HG02870 (cell line): Measurements from ENCODE around the gene TMEM132D.

Source experiments
- ATAC-seq: cut with Tn5 transposase; IDR thresholded peaks from one replicate; pipeline ENCODE4 v1.9.1; 2021; ENCODE audit warnings: mild to moderate bottlenecking, moderate library complexity; ENCODE audit not compliant: unreplicated experiment

TMEM132D gene

DNA sequence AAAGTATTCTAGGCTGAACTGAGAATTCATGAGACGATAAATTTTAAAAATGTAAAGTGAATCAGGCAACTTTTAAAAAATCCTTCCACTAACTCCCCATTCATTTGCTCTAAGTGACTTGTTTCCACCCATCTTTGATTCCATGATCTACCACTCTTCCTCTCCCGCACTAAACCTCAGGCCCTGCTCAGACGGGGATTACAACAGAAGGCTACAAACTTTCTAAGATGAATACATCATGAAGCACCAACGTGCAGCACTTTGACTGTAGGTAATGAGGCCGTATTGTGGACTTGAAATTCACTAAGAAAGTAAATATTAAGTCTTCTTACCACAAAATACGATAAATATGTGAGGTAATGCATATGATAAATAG, 30.0 kb downstream of the TMEM132D start:
- ATAC-seq: no peak

DNA sequence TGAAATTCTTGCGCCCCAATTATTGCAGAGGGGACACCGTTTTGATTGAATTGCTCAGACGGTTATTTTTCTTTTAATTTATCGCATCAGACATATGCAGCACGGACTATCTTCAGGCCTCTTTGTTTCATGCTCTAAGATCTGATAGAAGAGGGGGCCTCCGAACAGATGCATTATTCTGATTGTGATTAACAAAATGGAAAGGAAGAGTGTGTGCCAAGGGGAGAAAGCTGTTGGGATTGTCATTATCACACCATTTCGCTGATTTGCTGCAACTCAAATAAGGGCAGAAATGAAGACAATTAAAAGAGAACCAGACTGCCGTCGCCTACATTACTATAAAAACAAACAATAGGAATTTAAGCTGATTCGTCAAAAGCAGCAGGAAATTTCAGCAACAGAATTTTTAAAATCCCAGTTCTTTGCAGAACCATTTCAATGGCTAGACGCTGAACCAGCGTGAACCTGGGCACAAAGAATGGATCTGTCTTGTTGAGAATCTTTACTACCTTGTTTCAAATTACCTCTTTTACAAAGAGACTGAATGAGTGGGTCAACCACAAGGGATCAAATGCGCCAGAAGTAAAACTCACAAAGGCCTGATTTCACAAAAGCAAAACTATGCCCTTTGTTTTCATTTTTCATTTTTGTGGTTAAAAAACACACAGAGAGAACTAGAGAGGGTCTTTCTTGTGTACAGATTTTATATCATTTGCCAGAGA, 30.6 kb downstream of the TMEM132D start:
- no peak for ATAC-seq

DNA sequence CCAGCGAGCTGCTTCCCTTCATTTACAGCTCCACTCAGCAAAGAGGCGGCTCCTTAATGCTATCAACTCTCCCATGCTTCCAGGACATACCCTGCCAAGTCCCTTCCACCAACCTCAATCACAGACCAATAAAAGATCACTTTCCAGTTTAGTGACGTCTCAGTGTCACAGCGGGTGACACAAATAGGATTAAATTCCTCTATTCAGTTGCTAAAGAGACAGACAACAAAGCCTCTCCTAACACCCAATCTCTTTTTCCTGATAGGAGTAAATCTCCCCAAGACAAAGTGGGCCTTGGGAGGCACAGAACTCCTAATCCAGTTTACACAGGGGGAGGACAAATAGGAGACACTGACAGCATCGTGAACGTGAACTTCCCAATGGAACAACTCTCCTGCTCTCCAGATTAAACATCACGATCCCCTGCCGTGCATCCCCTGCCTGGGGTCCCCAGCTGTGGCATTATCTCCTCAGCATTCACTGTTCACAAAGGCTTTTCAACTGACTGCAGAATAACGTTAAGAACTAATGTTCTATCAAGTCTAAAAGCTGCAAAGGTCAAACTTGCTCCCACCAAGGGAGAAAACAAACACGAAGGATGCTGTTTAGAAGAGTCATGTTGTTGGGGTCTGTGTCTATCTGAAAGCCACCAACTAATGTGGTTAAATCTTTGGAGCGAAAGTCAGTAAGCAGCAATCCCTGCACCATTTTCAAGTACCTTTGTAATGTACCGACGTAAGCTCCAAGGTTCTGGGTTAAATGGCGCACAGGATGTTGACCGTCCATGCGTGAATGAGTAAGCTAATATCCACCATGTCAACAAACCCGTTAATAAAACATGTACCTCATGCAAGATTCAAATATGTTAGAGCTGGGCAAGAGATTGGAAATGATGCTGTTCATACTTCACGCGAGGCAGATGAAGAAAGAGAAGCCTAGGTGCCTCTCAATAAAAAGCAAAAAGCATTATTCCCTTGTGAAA, 31.5 kb downstream of the TMEM132D start:
- no peak for ATAC-seq

- ATAC-seq: no peak
Measured at GRCh38 chr12:129870796-129871195, 33.0 kb downstream of the TMEM132D start.

DNA sequence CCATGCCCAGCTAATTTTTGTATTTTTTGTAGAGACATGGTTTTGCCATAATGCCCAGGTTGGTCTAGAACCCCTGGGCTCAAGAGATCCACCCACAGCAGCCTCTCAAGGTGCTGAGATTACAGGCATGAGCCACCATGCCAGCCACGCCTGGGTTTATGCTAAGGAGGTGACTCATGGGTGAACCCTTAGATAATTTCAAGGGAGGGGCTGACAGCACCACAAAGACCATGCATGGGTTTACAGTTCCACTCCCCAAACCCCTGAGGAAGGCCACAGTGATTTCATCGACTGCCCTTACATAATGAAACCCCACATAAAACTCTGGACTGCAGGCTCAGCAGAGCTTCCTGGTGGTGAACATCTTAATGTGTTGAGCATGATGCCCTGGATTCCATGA, 33.7 kb downstream of the TMEM132D start:
- no peak for ATAC-seq

DNA sequence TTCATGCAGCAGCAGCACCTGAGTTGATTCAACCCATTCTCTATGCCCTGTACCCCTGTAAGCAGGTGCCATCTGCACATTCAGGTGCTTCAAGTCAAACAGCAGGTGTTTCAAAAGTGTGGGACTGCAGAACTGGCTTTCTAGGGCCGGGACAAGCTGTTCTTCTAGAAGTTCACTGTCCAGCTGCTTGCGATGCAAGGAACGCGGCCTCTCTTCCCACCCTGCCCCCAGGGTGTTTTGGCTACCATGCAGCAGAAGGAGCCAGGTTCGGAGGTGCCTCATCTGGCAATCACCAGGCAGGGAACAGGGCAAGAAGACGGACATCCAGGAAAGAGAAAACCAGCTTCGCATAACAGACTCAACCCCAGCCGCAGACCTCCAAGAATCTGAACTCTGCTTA, 35.2 kb downstream of the TMEM132D start:
- no peak for ATAC-seq

GRCh38 chr12:129863938-129864337, 39.9 kb downstream of the TMEM132D start:
- no peak for ATAC-seq

- no peak for ATAC-seq
Measured at GRCh38 chr12:129862561-129863175, 41.2 kb downstream of the TMEM132D start.

GRCh38 chr12:129861951-129862350, 41.9 kb downstream of the TMEM132D start:
- ATAC-seq: no peak

DNA sequence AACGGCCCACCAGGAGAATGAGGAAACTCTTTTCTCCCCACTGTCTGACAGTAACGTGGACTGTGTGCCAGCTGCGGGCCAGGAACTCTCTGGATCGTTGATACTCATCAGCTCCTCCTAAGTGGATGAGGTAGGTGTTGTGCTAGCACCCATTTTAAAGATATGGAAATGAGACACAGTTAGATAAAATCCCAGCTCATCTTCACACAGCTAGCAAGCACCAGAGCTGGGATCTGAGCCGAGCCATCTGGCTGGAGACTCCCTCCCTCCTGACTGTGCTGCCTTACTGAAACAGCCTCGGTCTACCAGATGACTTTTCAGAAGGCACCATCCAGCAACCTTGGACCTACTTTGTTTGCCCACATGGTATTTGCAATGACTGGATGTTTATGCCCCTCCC, 49.2 kb downstream of the TMEM132D start:
- ATAC-seq: no peak

DNA sequence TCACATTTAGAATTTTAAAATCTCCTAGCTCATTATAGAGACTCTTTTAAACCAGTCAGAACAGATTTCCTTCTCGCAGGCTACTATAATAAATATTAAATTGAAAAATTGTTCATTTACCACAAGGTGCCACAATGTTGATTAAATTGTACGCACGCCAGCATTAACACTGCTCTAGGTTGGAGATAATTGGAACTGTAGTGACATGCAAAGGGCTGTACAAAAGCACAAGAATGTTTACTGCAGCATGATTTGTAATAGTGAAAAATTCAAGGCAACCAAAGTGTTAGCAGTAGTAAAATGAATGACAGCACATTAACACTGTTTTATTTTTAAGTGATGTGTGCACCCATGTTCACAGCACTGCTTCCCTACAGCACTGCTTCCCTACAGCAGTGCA, 52.5 kb downstream of the TMEM132D start:
- no peak for ATAC-seq

GRCh38 chr12:129848876-129849275, 54.9 kb downstream of the TMEM132D start:
- no peak for ATAC-seq

DNA sequence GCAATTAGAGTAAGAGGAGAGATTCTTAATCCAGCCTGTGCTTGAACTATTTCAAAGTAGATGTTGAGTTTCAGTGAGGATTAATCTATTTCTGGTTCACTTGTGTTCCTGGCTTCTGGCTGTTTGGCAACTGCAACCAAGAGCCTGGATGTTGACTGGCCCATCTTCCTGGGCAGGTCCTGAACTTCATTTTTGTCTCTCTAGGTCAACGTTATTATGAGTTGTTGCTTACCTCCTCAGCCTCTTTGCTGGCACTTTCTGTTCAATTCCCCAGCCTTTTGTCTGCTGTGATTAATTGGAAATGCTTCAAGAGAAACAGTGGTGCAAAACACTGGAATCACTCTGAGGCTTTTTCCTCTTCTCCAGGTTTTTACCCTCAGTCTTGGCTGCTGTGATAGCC, 56.8 kb downstream of the TMEM132D start:
- no peak for ATAC-seq

GRCh38 chr12:129844662-129845220, 59.1 kb downstream of the TMEM132D start:
- no peak for ATAC-seq

DNA sequence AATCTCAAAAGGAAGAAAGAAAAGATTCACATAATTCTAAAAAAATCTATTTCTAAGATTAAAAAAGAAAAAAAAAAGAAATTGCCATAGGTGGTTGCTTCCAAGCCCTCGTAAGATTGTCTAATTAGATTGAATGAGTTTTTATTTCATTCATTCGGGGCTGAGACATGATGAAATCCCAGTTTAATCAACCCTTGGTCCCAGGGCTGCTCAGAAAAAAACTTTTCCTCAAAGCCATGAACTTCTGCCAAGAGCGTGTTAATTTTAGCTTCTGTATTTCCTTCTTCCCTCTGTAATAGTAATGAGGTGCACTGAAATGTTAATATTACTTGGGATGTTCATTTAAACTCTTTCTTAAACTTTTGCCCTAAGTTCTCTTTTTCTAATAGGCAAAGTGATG, 62.6 kb downstream of the TMEM132D start:
- no peak for ATAC-seq

DNA sequence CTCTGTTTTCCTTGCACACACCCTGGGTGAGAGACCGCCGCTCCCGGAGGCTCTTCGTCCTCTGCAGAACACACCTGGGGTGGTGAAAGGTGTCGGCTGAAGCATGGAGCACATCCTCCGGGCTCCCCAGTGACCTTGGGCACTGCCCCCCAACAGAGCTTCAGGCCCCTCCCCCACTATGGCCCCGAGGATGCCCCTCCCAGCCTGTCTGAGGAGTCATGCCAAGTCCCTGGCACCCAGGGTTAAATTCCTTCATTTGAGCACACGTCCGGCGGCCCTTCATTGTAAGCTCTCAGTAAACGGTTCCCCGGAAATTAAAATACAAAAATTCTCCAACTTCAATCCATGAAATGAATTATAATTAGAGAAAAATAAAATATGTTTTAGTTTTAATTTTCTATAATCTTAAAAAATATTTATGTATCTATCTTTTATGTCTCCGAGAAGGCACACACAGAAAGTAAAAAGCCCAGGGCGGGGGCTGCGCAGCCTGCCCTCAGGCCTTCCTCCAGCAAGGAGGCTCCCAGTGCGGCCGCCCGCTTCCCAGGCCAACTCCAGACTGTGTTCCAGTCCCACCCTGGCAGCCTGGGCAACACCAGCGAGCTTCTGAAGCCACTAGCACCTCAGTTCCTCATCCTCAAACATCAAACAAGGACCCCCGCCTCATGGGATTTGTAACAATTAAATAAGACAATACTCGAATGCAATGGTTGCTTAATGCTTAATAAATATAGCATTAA, 63.5 kb downstream of the TMEM132D start:
- no peak for ATAC-seq

DNA sequence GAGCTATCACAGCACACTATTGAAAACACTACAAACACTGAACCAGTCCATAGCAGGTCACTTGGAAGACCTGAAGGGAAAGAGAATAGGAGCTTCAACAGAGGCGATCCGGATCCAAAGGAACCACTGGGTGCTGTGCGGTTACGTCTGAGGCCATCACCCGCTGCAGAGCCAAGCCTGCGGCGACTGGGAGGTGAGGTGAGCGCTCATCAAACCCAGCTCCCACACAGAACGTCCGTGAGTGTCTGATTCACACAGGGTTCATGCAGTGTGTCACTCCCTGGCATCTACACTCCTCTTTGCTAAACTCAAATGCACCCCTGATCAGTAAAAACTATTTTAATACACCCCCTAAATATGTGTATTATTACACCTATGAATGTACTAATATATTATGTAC, 64.1 kb downstream of the TMEM132D start:
- ATAC-seq: no peak

GRCh38 chr12:129831294-129831693, 72.5 kb downstream of the TMEM132D start:
- ATAC-seq: no peak

DNA sequence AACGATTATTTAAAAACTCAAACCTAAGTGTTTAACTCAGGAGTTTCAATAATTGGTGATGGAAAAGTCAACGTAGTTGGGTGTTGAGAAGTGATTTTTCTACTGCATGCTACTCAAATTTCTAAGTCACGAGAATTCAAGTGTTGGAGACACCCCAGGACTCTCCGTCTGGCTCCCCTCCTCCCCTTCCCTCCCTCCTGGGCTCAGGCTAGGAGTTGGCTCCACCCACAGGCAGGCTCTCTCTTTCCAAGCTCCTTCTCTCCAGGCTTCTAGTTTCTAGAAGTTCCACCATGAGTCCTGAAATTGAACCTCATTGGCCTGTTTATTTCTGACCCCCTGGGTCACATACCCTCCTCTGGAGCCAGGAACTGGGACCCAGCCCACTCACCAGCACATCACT, 73.0 kb downstream of the TMEM132D start:
- ATAC-seq: no peak

GRCh38 chr12:129827866-129828384, 75.9 kb downstream of the TMEM132D start:
- no peak for ATAC-seq
